Measurements from ENCODE around the gene TCEA3.

DNA sequence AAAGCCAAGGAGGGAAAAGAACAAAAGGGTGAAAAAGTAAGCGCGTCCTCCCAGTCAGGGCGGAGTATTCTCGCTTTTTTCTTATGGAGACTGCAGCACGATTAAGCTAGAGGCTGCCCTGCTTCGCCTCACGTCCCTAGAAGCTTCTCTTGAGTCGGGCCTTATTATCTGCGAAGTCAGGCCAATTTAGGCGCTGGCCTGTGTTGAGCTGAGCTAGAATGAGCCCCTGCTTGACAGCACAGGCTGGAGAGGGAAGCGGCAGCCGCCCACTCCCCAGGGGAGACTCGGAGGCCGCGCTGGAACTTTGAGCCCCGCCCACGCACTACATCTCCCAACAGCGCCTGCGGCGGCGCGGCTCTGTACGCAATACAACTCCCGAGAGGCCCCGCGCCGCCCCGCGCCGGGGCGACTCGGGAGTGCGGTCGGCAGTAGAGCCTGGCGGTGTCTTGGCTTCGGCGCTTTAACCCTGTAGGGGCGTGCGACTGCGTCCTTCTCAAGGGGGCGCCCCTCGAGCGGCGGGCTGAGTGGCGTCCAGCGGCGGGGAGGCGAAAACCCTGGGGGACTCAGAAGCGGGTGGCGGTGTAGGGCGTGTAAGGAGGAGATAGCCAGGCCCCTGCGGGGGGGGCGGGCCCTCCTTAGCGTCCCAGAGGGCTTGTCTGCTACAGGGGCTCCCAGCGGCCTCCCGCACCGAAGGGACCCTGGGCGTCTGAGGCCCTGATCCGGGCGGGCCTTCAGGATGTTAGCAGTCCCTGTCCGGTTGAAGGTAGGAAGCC, 55.8 kb downstream of the TCEA3 start:
- TF ChIP-seq, protein P1, sequence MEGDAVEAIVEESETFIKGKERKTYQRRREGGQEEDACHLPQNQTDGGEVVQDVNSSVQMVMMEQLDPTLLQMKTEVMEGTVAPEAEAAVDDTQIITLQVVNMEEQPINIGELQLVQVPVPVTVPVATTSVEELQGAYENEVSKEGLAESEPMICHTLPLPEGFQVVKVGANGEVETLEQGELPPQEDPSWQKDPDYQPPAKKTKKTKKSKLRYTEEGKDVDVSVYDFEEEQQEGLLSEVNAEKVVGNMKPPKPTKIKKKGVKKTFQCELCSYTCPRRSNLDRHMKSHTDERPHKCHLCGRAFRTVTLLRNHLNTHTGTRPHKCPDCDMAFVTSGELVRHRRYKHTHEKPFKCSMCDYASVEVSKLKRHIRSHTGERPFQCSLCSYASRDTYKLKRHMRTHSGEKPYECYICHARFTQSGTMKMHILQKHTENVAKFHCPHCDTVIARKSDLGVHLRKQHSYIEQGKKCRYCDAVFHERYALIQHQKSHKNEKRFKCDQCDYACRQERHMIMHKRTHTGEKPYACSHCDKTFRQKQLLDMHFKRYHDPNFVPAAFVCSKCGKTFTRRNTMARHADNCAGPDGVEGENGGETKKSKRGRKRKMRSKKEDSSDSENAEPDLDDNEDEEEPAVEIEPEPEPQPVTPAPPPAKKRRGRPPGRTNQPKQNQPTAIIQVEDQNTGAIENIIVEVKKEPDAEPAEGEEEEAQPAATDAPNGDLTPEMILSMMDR (IDR thresholded peaks at IDR 0.05 in 4 of 5, conservative IDR thresholded peaks at IDR 0.05 in 1 of 5), result peak in 3 of 5 experiments; percentile 21 to 45 (median 25)
- TF ChIP-seq POLR2A (IDR thresholded peaks at IDR 0.05), result peak; percentile 92 to 96

Measured in gastrocnemius medialis (tissue), 4 donors.